SIG-M5 (cell line): Measurements from ENCODE around the gene DAO.
"Not testable (repeated sequence)": the region's sequence is repeated elsewhere in the genome, so short reads cannot be mapped to it uniquely, and the experiment has no call there.

Source experiments
- DNase-seq: peaks from one replicate; lab custom pipeline; 2025; lab: John Stamatoyannopoulos, UW

Gene DAO

DNA sequence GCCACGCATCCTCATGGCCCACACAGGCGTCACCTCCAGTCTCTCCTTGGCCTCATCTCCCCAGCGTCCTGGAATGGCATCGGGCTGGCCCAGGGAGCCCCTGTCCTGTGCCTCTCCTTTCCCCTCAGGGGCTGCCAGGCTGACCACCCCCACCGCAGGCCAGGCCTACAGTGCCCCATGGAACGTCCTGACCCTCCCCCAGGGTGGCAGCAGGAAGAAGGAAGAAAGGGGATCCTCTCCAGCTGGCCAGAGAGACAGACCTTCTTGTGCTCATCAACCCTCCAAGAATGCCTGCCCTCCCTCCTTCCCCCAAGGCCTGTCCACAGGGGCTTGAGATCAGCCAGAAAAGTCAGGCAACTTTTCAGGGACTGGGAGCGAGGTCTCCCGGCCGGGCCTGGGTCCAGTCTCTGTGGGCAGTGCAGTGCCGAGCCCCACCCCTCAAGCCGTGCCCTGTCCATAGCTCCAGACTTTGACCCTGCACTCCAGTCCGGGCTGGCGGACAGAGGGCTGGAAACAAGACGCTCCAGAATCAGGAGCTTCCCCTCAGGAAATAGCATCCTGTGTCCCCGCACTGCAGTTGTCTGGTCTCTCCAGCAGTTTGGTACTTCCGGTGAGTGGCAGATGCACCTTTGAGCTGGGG, at the start of gene DAO:
DAO (plus strand) TSS at position 478 of the 640 bp plus-strand sequence. CDS start 4,915 bp downstream, outside the sequence.
- no peak for DNase-seq

DNA sequence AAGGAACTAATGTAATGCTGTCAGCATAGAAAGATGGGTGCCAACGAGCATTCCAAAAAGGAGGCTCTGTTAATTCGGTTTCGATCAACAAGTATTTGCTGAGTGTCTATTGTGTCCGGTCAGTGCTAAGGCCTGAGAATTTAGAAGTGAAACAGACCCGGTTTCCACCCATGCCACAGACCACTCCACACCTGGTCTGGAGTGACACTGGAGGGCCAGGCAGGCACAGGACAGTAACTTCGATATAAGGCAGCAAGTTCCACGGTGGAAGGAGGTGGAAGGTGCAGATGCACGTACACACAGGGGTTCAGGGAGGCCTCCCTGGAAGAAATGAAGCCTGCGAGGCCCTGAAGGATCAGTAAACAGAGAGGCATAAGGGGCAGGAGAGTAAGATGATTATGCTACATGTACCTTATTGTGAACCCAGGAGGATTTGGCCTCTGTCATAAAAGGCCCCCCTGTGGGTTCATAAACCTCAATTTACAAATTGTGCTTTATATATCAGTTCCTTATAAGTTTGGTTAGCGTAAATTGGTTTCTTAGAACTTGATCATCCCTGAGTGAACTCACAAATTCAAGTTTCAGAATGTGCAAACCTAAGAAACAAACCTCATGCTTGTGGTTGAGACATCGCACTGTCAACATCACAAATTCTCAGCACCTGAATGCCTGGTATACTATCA, 48.4 kb upstream of the DAO start:
- DNase-seq: no peak

DNA sequence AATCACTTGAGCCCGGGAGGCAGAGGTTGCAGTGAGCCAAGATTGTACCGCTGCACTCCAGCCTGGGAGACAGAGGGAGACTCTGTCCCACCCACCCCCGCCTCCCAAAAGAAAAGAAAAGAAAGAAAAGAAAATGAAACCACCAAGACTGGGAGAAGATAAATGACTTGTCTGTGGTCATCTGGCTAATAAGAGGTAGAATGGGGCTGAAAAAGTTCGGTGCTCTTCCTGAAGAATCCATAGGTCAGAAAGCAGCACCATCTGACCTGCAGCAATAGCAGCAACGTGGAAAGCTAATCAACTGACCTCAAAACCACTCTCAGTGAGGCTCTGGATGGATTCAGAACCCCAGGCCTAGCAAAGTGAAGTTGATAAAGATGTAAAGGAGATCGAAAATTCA, 47.7 kb upstream of the DAO start:
- no peak for DNase-seq

DNA sequence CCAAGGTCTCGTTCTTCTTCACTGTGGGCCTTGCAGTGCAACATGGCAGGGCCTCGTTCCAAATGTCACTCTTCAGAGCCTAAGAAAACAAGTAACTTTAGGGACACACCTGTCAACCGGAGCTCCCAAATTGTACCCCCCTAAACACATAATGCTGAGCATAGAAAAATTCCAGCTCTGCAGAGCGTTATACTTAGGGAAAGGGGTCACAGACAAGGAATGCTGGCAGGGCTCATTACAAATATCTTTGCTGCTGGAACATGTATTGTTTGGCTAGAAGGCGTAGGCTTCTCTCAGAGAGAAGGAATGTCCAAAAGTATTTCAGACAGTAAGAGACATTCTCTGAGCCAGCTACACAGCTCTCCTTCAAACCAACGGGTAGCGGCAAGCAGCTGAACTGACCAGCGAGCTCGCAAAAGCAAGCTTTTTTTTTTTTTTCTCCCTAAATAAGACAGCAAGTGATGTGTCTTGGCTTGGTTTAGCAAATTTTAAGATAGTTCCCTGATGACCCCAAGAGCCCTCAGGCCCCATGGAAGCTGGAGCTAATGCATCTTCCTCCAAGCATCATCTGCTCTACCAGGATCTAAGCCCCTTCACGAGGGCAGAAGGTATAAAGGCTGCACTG, 47.0 kb upstream of the DAO start:
- no peak for DNase-seq

DNA sequence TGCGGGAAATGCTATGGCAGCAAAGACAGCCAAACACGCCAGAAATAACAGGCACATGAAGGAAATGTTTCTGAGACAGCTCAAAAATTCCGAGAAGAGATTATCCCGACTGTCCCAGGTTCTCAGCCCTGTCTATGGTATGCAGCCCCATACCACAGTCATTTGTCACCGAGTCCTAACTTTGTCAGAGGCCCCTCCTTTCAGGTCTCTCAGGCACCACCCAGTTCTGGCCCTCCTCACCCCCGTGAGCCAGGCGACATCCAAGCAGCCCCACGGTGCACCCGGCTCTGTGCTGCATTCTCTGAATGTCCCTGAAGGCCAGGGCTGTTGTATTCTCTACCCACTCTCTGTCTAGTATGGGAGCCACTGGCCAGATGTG, 46.5 kb upstream of the DAO start:
- no peak for DNase-seq

DNA sequence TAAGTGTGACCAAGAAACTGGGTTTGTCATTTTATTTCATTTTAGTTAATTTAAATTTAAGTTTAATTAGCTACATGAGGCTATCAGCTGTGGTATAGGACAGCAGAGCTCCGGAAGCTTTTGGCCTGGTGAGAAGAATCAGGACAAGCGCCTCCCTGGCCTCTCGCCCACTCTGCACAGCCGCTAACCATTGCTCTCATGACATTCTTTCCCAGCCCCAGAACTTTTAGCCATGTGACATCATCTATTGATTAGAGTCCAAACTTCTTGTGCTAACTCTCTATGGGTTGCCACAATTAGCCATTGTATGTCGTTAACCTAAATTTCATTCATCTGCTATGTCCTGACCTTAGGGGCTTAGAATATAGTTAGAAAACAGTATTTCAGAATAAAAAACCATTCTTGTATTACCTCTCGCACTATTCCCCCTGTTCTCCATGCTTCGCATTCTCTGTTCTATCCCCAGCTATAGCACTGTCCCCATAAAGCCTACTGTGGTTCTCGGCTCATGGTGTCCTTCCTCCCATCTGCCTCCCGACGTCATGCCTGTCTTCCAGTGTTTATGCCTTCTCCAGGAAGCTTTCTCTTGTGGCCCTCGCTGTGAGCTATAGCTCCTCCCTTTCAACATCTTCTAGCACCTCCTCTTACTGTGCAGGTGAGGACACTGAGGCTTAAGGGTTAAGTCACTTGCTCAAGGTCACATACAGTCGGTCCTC, 46.0 kb upstream of the DAO start:
- no peak for DNase-seq

DNA sequence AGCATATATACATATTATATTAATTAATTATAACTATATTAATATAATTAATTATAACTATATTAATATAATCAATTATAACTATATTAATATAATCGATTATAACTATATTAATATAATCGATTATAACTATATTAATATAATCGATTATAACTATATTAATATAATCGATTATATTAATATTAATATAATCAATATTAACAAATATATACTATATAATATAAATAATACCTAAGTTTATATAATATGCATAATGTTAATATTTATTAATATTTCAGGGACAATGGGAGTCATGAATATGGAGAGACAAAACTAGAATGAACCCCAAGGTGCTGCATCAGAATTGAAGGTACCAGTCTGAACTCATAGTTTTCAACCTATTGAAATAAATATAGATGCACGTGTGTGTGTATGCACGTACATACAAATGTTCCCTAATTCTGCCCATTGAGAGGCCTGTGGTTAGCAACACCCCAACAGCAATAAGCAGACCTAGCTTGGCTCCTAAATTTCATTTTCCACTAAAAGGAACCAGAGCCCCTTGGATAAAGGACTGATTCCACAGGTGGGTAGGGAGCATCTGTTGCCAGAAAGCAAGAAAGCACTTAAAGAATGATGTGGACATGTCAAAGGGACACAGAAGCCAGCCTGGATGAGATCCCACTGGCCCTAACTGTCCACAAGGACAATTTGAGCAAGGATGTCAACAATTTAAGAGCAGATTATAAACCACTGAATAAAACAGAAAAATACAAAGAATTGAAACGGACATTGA, 43.8 kb upstream of the DAO start:
- no peak for DNase-seq

DNA sequence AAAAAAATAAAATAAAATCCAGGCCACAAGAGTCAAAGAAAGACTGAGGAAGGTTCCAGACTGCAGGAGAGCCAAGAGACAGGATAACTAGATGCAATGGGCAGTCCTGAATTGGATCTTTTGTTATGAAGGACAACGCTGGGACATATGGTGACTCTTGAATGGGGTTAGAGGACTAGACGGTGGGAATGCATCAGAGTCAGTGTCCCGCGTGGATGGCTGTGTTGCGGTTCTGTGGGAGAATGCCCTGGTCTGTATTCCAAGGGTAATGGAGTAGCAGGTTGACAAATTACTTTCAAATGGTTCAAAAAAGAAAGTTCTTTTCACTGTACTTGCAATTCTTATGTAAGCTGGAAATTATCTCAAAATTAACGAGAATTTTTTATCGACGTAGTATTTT, 42.7 kb upstream of the DAO start:
- DNase-seq: no peak

DNA sequence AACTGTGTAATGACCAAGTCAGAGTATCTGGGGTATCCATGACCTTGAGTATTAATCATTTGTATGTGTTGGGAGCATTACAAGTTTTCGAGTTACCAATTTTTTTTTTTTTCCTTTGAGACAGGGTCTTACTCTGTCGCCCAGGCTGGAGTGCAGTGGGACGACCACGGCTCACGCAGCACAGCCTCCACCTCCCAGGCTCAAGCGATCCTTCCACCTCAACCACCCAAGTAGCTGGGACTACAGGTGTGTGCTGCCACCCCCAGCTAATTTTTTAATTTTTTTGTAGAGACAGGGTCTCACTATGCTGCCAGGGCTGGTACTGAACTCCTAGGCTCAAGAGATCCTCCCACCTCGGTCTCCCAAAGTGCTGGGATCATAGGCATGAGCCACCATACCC, 42.2 kb upstream of the DAO start:
- no peak for DNase-seq

DNA sequence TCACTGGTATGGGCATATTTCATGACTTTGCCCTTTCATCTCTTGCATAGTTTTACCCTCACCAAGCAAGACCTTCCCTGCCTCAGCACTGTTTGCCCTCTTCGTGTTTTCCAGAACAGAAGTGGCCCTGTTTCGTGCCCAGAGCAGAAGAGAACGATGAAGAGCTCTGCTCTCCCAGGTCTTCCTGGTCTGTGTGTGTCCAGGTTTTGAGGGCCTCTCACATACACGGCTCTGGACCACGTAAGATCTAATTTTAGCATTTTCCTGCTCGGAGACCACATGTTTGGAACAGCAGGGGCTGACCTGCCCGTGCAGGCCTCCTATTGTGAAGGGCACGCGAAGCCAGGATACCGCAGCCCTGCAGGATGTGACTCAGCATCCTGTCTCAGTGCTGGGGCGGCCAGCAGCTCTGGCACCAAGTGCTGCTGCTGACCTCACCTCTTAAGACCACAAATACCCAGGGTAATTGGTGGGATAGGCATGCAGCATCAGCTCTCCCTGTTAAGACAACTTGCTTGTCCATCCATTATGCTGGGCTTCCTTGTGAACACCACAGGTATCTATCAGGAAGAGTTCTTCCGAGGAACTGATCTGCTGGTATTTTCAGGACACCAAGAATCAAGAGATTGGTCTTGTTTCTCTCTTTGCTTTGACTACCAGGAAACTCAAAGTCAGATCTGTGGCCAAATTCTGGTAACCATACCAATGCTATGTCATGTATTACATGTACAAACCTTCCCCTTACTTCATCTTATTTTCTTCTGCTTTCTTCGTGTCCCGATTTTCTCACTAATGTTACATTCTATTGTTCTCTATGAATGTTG, 41.5 kb upstream of the DAO start:
- no peak for DNase-seq

DNA sequence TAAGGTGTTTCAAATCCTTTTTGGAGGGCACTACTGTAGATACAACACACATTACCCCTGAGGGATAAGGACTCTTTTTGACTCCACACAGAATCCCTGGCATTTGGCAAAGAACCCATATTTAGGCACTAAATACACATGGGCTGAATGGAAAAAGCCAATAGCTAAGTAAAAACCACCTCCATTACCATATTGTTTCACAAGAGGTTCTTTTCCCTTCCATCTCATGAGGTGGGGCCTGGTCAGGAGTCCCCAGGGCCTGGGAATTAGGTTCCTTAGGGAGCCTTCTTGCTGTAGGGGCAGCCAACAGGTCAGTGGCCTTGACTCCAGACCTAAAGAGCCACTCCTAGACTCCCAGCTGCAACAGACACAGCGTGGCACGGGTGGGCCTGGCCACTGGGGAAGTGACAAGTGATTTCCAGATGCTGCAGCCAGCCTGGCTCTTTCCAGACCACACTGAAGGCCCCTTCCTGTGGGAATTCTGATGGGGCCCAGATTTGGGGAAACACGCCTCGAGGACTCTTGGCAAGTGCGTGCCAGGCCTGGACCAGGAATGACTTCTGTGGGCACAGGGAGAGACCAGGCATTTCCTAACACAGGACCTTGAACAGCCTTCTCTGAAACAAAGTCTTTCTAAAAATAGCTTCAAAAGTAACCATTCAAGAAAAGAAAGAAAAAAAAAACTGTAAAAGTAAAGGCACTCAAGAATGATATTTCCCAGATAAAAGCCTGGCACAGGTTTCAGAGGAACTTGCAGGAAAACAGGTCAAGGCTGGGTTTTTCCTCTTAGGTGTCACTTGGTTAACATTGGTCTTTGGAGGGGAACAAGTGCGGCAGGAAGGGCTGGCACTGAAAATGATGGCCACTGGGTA, 40.6 kb upstream of the DAO start:
- no peak for DNase-seq

DNA sequence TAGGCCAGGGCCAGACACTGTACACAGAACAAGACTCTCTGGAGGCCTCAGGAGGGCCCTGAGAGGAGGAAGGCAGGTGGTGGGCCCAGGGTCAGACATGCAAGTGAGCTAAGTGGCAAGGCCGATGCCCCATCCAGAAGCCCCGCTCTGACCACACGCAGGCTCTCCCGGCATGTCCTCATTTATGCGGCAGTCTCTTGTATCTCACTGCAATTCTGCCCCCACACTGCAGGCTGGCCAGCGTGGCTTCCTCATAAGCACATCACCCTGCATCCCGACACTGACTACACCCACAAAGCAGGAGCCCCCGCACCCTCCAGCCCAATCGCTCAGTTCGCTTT, 40.0 kb upstream of the DAO start:
- DNase-seq: no peak

DNA sequence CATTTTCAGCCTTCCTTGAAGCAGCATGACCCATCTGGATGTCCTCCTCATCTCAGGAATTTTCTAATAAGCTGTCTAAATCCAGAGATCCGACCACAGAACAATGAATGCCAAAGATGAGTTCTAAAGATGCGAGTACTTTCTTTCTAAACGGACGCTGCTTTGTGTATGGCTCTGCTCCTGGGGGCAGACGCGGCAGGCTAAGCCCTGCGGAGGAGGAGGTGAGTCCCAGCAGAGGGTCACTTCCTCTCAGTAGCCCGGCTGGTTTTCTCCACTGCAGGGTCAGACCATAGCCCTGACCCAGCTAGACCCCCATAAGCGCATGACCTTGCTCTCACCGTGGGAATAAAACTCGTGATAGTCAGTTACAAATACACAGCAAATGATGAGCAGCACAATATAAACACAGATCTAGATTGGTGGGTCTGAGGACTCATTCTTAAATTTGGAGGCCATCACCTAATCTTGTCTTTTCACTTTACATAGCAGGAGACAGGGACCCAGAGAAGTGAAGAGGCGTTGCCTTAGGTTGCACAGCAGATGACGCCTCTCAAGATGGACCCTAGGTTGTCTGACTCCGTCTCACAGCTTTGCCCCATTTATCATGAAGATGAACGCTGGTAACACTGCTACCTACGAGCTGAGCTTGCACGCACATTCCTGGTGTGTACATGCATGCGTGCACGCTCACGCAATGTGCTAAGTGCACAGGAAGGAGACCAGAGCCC, 39.1 kb upstream of the DAO start:
- DNase-seq: no peak

DNA sequence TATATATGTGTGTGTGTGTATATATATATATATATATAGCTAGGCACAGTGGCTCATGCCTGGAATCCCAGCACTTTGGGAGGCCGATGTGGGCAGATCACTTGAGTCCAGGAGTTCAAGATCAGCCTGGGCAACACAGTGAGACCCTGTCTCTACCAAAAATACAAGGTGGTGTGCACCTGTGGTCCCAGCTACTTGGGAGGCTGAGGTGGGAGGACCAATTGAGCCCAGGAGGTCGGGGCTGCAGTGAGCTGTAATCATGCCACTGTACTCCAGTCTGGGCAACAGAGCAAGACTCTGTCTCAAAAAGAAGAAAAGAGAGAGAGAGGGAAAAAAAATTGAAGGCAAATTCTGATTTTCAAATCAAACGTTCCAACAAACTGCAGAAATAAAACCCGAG, 38.1 kb upstream of the DAO start:
- DNase-seq: not testable (repeated sequence)

DNA sequence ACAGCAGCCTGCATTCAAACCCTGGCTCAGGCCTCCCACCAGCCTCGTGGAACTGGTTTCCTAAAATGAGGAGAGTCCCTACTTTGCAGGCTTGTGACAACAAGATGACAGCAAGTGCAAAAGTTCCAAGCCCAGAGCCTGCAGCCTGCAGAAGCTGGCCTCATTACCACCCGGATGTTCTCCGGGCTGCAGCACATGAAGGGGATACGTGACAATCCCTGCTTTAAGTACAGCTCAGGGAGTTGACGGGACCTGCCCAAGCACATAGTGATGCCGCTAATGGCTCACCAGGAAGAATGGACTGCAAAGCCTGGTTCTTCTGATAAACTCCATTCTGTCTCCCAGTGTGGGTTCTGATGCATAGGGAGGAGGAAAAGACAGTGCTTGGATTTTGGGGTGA, 37.5 kb upstream of the DAO start:
- DNase-seq: no peak

DNA sequence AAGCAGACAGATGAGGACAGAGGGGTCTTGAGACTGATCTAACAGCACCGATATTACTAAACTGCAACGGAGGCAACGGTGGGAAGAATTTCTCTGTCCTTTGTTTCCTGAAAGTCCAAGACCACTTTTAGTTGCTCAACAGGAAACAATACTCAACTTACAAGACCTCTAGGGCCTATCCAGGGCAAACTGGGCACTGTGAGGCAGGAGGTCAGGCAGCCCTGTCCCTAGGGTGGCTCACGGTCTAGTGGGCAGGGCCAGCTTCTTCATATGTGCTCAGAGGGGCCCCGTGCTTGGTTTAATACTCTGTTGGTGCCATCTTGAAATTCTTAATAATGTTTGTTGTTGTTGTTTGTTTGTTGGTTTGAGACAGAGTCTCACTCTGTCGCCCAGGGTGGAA, 36.7 kb upstream of the DAO start:
- DNase-seq: no peak

DNA sequence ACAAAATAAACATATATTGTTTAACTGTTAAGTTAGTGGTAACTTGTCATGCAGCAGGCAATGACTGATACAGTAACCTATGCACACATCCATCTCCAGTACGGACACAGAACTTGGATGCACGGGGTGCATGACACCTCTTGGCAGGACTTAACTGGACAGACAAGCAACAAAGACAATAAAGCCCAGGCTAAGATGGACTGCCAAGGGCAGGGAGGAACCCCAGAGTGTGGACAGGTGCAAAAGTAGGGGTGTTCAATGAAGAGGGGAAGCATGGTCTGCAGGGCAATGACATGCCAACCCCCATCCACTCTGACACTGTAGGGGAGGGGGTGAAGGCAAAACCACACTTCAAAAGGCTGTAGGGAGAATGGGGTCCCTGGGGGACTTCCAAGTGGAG, 34.2 kb upstream of the DAO start:
- no peak for DNase-seq

DNA sequence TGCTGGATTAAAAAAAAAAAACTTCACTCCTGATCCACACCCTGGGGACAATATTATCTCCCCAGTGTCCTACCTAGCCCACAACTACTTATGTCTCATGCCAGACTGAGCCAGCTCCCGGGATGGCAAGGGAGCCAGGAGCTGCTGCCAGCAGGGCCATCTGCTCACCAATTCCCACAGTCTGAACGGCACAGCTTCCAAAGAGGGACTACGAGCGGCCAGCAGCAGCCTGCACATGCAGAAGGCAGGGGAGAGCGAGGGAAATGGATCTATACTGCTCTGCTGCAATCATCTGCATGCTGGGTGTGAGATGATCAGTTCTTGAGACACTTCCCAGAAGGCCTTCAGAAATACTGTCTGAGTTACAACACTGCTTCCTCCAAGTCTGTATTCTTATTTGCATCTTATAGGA, 33.6 kb upstream of the DAO start:
- no peak for DNase-seq

DNA sequence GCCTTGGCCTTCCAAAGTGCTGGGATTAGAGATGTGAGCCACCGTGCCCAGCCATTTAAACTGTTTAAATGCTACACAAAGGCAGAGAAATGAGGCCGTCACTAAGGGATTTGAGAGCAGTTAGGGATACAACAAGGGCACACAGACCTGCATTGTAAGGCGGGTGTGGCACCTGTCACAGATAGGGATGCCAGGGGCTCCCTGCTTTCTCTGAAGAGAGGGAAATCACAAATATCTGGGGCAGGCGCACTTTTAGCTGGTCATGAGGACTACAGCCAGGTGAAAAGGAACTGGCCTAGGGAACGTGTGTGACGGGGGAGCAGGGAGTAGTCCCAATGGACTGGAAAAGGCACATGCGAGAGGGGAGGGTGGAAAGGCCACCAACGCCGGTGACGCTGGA, 32.2 kb upstream of the DAO start:
- DNase-seq: no peak

DNA sequence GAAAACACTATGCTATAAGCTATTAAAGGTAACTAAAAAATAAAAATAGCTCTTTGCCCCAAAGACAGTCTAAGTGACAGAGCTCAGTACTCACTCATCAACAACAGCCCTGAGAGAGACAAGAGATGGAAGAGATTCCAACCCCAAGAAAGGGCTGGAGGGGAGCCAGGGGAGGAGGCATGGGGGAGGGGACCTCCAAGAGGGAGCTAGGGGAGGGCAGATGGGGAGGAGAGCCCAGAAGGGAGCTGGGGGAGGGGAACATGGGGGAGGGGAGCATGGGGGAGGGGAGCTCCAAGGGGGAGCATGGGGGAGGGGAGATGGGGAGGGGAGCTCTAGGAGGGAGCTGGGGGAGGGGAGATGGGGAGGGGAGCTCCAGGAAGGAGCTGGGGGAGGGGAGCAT, 30.2 kb upstream of the DAO start:
- no peak for DNase-seq
